SH-SY5Y (cell line): ENCODE data around the gene UNKL.

ENCODE experiments used
- GATA2 ChIP-seq: IDR thresholded peaks from 2 replicates; pipeline ENCODE4 v1.6.1; 2011; ENCODE audit warnings: mild to moderate bottlenecking, low read depth, low read length
- GATA3 ChIP-seq: IDR thresholded peaks from 2 replicates; pipeline ENCODE4 v1.6.1; 2011; ENCODE audit warnings: low read depth, mild to moderate bottlenecking, low read length, moderate library complexity

- TF ChIP-seq GATA3 (no peak), GATA2 (no peak)
These were observed 69.4 kb downstream of the UNKL start for GRCh38 chr16:1345087-1345486.
